Ovary (tissue), 3 donors: Measurements from ENCODE around the gene MIP.

Source experiments
- EP300 ChIP-seq: sonication (generic); formaldehyde crosslinking; IDR thresholded peaks from one replicate; pipeline ENCODE4 v1.6.1; 2017; ENCODE audit warnings: antibody characterized with exemption
- POLR2A ChIP-seq: fragments of 450-650 bp; IDR thresholded peaks from one replicate; pipeline ENCODE4 v1.6.1; 2017; ENCODE audit warnings: antibody characterized with exemption, mild to moderate bottlenecking, moderate library complexity
- TF ChIP-seq, protein P1 (sequence below), 3 donors: fragments of 450-650 bp in 2 of 3; fragments of 200-600 bp in 1 of 3; IDR thresholded peaks; one replicate each; pipeline versions ENCODE4 v1.5.1 to v1.8.0; 2016 to 2022; ENCODE audit warnings: antibody characterized with exemption in 3 of 3, mild to moderate bottlenecking in 1 of 3
- donor health status: DM: no; HTN: no; CAD: no.

GRCh38 chr12:56411781-56412639, 42.4 kb downstream of the MIP start:
- TF ChIP-seq, protein P1, sequence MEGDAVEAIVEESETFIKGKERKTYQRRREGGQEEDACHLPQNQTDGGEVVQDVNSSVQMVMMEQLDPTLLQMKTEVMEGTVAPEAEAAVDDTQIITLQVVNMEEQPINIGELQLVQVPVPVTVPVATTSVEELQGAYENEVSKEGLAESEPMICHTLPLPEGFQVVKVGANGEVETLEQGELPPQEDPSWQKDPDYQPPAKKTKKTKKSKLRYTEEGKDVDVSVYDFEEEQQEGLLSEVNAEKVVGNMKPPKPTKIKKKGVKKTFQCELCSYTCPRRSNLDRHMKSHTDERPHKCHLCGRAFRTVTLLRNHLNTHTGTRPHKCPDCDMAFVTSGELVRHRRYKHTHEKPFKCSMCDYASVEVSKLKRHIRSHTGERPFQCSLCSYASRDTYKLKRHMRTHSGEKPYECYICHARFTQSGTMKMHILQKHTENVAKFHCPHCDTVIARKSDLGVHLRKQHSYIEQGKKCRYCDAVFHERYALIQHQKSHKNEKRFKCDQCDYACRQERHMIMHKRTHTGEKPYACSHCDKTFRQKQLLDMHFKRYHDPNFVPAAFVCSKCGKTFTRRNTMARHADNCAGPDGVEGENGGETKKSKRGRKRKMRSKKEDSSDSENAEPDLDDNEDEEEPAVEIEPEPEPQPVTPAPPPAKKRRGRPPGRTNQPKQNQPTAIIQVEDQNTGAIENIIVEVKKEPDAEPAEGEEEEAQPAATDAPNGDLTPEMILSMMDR (IDR thresholded peaks at IDR 0.05): no peak
- TF ChIP-seq POLR2A (no peak), EP300 (no peak)
